Coronary artery (tissue), 2 donors: ENCODE results near the gene INS.
A peak's percentile ranks its signal among the peaks of the same experiment; 100 is the strongest.

Source experiments
- DNase-seq: peaks from one replicate; pipeline ENCODE4 v3.0.0-alpha.2; 2017; ENCODE audit warnings: low spot score
- H3K27ac ChIP-seq, 2 donors: fragments of 200-600 bp; sonication (generic); one replicate each; pipeline ENCODE4 v1.5.1; 2016 to 2019
- H3K4me3 ChIP-seq: fragments of 200-600 bp; sonication (generic); 2 replicates; pipeline ENCODE4 v1.5.1; 2016; ENCODE audit warnings: mild to moderate bottlenecking, moderate library complexity
- TF ChIP-seq, protein P1 (sequence below): fragments of 200-600 bp; sonication (generic); IDR thresholded peaks from one replicate; pipeline ENCODE4 v1.5.1; 2019; ENCODE audit warnings: antibody characterized with exemption

The INS gene

DNA sequence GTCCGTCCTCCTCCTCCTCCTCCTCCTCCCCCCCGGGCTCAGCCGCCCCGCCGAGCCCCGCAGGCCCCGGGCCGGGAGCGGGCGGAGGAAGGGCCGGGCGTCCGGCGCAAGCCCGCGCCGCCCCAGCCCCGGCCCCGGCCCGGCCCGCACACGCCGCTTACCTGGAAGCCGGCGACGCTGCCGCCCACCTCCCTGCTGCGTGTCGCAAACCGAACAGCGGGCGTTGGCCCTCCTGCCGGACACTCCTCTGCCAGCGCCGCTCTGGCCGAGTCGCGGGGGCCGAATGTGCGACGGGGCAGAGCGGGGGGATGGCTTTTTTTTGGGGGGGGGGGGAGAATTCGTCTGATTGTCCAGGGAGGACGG lies 23.0 kb downstream of the INS start:
- peak overlapping the region; percentile 68 for H3K4me3 ChIP-seq
- TF ChIP-seq, protein P1, sequence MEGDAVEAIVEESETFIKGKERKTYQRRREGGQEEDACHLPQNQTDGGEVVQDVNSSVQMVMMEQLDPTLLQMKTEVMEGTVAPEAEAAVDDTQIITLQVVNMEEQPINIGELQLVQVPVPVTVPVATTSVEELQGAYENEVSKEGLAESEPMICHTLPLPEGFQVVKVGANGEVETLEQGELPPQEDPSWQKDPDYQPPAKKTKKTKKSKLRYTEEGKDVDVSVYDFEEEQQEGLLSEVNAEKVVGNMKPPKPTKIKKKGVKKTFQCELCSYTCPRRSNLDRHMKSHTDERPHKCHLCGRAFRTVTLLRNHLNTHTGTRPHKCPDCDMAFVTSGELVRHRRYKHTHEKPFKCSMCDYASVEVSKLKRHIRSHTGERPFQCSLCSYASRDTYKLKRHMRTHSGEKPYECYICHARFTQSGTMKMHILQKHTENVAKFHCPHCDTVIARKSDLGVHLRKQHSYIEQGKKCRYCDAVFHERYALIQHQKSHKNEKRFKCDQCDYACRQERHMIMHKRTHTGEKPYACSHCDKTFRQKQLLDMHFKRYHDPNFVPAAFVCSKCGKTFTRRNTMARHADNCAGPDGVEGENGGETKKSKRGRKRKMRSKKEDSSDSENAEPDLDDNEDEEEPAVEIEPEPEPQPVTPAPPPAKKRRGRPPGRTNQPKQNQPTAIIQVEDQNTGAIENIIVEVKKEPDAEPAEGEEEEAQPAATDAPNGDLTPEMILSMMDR = no peak
- peak overlapping the region in 1 of 2 donors; percentile 30 for H3K27ac ChIP-seq
- DNase-seq = no peak

DNA sequence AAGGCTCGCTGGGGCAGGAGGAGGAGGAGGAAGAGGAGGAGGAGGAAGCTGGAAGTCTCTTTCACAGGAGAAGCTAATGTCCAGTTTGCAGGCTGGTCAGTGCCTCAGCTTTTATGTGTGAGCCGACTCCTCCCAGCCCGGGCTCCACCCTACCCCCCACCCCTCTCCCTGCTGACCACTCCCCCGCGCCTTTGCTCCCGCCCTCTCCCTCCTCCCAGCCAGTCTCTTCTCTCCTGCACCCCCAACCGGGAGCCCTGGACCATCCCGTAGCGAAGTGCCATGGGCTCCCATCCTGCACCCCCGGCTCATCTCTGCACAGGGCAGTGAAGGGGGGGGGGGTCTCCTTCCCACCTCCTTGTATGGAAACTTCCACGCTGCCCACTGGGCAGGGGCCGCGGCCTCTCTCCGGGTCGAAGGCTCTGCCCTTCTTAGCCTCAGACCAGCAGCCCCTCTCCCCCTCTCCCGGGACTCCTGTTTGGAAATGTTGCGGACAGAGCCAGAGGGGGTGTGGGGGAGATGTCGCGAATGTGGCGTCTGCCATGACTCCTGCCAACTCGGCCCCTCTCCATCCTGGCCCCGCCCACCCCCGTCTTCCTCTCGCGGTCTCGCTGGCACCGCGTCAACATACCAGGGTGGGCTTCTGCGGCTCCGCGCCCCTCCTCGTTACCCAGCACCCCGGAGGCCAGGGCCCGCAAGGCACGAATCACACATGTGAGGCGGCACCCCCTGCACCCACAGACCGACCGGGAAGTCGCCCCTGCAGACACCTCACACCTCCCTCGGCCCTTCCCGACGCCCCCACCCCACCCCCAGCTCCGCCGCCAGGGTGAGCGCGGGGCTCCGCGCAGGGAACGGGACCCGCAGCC lies 23.6 kb downstream of the INS start:
- peak overlapping the region in 1 of 2 donors; percentile 30 for H3K27ac ChIP-seq
- H3K4me3 ChIP-seq = peak overlapping the region; percentile 68
- TF ChIP-seq, protein P1 = no peak
- DNase-seq = no peak

DNA sequence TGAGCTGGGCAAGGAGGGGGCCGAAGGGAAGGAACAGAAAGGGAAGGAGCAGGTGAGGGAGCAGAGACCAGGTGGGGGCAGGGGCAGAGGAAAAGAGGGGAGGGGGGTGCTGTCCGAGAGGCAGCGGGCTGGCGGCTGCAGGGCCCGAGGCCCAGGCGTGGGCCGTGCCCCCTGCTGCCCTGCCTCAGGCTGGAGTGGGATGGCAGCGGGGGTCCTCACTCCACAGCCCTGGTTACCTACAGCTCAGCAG lies 24.1 kb downstream of the INS start:
- Histone ChIP-seq H3K4me3 (peak overlapping the region; percentile 68), H3K27ac (no peak overlapping the region)
- TF ChIP-seq, protein P1 = no peak
- DNase-seq = no peak

DNA sequence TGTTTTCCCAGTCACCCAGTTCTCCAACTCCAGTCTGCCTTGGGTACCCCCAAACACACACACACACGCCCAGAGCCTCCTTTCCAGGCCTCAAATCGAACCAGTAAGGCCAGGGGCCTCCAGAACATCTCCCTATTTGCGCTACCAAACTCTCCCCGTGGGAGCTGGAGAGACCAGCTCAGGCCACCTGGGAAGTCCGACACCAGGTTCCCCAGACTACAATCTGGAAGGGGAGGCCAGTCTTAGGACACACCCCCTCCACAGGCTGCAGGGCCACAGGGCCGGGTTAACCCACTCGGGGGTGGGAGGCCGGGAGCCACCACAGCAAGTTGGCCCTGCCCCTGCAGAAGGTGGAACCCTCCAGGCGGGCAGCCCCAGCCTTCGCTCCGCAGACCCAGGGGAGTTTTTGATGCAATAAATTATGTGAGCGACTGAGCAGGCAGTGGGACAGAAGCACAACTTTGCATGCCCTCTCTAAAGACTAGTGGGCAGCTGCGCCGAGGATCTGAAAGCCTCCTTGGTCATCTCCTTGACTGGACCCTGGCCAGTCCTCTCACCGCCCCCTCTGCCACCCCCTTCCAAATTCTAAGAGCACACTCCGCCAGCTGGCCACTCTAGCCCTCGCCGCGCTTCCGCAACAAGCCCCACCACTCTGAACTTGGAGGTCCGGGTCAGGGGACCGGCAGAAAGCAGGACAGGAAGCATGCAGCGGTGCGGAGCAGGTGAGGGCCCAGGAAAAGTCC lies 24.6 kb downstream of the INS start:
- no peak for DNase-seq
- Histone ChIP-seq H3K27ac (no peak overlapping the region), H3K4me3 (peak overlapping the region; percentile 68)
- TF ChIP-seq, protein P1 = no peak

DNA sequence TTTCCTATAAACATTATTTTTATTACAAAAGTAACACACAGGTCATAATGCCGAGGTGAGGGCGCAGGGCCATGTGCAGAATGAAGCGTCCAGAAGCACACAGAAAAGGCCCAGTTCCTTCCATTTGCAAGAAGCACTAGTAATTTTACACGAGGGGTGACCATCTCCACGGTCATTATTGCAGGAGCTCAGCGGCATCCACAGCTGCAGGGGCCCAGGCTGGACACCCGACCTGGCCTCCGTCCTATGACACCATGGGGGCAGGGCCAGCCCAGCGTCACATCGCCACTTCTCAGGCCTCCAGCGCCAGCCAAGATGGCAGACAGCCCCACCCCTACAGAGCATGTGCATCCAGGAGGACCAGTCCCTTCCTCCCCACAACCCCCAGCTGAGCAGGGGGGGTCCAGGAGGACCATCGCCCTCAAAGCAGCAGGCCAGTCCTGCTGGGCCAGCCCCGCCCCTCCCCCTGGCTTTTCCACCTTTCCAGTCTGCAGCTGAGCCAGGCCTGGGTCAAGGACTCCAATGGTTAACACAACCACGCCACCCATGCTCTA lies 25.3 kb downstream of the INS start:
- Histone ChIP-seq H3K27ac (no peak overlapping the region), H3K4me3 (no peak overlapping the region)
- DNase-seq = no peak
- TF ChIP-seq, protein P1 = no peak

DNA sequence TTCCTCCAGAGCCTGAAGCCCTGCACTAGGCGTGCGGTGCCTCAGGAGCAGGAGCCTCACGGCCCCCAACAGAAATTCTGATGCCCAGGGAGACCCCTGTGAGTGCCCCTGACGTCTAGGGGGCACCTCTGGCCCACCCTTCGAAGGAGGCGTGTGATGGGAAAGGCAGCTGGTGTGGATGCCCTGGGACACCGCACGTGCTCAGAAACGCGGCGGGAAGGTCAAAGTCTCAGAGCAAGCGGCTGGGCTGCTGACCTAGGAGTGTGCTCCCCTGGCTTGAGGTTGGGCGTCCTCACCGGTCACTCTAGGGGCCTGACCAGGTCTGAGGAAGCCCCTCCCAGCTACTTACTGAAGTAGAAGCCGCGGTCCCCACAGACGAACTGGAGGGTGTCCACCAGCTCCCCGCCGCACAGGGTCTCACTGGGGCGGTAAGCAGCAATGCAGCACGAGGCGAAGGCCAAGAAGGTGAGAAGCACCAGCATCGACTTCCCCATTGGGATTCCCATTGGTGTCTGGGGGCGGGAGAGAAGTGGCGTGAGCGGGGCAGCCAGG lies 25.9 kb downstream of the INS start:
- H3K27ac ChIP-seq = no peak overlapping the region
- TF ChIP-seq, protein P1 = no peak
- H3K4me3 ChIP-seq = no peak overlapping the region
- no peak for DNase-seq
